ENCODE data around the gene MOAP1. TPM values are rescaled to one million over a fixed set of nuclear protein-coding genes. Genes with fewer than 3 reads are reported as not detected.
A peak's percentile ranks its signal among the peaks of the same experiment; 100 is the strongest.
"Not testable (repeated sequence)": the region's sequence is repeated elsewhere in the genome, so short reads cannot be mapped to it uniquely, and the experiment has no call there.

The MOAP1 gene
- polyA plus RNA-seq, 3 donors, result 43.9 to 48.0 (median 47.6) TPM

- no peak for DNase-seq (ENCODE audit: low read depth in 3 of 3, low spot score in 2 of 3)
These were observed 1.8 kb upstream of the MOAP1 start for GRCh38 chr14:93186466-93186865.

- DNase-seq (ENCODE audit: low read depth in 3 of 3, low spot score in 2 of 3), result peak; percentile 5 to 29 (median 16)
These were observed 638 bp upstream of the MOAP1 start for GRCh38 chr14:93185349-93185720.

GRCh38 chr14:93183596-93184317 is 940 bp downstream of the MOAP1 start:
- no peak for DNase-seq (ENCODE audit: low read depth in 3 of 3, low spot score in 2 of 3)

- DNase-seq (ENCODE audit: low read depth in 3 of 3, low spot score in 2 of 3), result no peak
These were observed 9.2 kb downstream of the MOAP1 start for GRCh38 chr14:93175492-93175891.

- not testable (repeated sequence) for DNase-seq (ENCODE audit: low read depth in 3 of 3, low spot score in 2 of 3)
These were observed 10.0 kb downstream of the MOAP1 start for GRCh38 chr14:93174731-93175130.

- no peak for DNase-seq (ENCODE audit: low read depth in 3 of 3, low spot score in 2 of 3)
These were observed 10.7 kb downstream of the MOAP1 start for GRCh38 chr14:93173943-93174395.

- DNase-seq (ENCODE audit: low read depth in 3 of 3, low spot score in 2 of 3), result no peak
These were observed 13.3 kb downstream of the MOAP1 start for GRCh38 chr14:93171376-93171775.

- not testable (repeated sequence) for DNase-seq (ENCODE audit: low read depth in 3 of 3, low spot score in 2 of 3)
These were observed 14.6 kb downstream of the MOAP1 start for GRCh38 chr14:93170141-93170540.

GRCh38 chr14:93169619-93170018 is 15.1 kb downstream of the MOAP1 start:
- not testable (repeated sequence) for DNase-seq (ENCODE audit: low read depth in 3 of 3, low spot score in 2 of 3)

- DNase-seq (ENCODE audit: low read depth in 3 of 3, low spot score in 2 of 3), result not testable (repeated sequence)
These were observed 16.1 kb downstream of the MOAP1 start for GRCh38 chr14:93168610-93169009.

- not testable (repeated sequence) for DNase-seq (ENCODE audit: low read depth in 3 of 3, low spot score in 2 of 3)
These were observed 19.1 kb downstream of the MOAP1 start for GRCh38 chr14:93165271-93166265.

- no peak for DNase-seq (ENCODE audit: low read depth in 3 of 3, low spot score in 2 of 3)
These were observed 21.1 kb downstream of the MOAP1 start for GRCh38 chr14:93163564-93163963.

- DNase-seq (ENCODE audit: low read depth in 3 of 3, low spot score in 2 of 3), result no peak
These were observed 23.2 kb downstream of the MOAP1 start for GRCh38 chr14:93161411-93161940.

- DNase-seq (ENCODE audit: low read depth in 3 of 3, low spot score in 2 of 3), result no peak
These were observed 24.3 kb downstream of the MOAP1 start for GRCh38 chr14:93160353-93160801.

- DNase-seq (ENCODE audit: low read depth in 3 of 3, low spot score in 2 of 3), result not testable (repeated sequence)
These were observed 24.9 kb downstream of the MOAP1 start for GRCh38 chr14:93159625-93160352.

GRCh38 chr14:93158349-93158748 is 26.3 kb downstream of the MOAP1 start:
- DNase-seq (ENCODE audit: low read depth in 3 of 3, low spot score in 2 of 3), result not testable (repeated sequence)

- DNase-seq (ENCODE audit: low read depth in 3 of 3, low spot score in 2 of 3), result no peak
These were observed 27.9 kb downstream of the MOAP1 start for GRCh38 chr14:93156693-93157369.

- no peak for DNase-seq (ENCODE audit: low read depth in 3 of 3, low spot score in 2 of 3)
These were observed 29.0 kb downstream of the MOAP1 start for GRCh38 chr14:93155667-93156066.

- DNase-seq (ENCODE audit: low read depth in 3 of 3, low spot score in 2 of 3), result no peak
These were observed 31.6 kb downstream of the MOAP1 start for GRCh38 chr14:93153121-93153520.
